ENCODE results near the gene COX5B.

COX5B gene

DNA sequence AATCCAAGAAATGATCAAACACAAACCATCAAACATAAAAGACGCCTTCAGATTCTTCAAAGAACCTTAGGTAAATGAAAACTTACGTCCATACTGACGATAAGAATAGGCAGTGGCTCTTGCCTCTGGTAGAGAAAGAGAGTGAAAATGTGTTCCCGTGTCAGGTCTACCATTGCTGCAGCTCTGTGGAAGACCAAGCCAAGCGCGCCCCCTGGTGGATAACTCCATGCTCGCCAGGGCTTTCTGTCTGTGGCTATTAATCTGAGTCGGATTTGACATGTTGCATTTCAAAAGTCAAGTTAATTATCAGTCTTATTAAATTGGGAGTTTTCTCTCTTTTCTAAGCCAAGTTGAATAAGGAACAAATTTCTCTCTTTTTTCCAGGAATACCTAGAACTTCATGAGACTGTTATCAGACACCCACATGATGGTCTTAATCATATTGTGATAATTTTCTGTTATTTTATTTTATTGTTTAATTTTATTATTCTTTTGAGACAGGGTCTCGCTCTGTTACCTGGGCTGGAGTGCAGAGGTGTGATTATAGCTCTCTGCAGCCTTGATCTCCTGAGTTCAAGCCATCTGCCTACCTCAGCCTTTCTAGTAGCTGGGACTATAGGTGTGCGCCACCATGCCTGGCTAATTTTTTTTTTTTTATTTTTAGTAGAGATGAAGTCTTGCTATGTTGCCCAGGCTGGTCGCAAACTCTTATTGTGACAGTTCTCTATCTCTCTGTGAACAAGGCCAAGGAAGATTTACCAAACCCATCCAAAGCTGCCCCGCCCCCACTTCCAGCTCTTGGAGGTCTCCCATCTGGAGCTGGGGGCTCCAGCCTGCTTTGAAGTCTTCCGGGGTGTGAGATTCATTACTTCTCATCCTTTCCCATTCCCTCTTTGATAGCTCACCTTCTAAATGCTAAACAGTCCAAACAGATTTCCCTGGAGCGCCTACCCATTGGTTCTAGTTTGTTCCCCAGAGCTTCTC is 51.7 kb downstream of the COX5B start:
- no peak overlapping the region for H3K4me3 ChIP-seq (ENCODE audit: low read depth, low read length)
- H3K27me3 ChIP-seq (ENCODE audit: insufficient read depth, low read depth, severe bottlenecking): no peaks in the 10 kb centered on the region
- DNase-seq: peak; percentile 87
- TF ChIP-seq, protein P1, sequence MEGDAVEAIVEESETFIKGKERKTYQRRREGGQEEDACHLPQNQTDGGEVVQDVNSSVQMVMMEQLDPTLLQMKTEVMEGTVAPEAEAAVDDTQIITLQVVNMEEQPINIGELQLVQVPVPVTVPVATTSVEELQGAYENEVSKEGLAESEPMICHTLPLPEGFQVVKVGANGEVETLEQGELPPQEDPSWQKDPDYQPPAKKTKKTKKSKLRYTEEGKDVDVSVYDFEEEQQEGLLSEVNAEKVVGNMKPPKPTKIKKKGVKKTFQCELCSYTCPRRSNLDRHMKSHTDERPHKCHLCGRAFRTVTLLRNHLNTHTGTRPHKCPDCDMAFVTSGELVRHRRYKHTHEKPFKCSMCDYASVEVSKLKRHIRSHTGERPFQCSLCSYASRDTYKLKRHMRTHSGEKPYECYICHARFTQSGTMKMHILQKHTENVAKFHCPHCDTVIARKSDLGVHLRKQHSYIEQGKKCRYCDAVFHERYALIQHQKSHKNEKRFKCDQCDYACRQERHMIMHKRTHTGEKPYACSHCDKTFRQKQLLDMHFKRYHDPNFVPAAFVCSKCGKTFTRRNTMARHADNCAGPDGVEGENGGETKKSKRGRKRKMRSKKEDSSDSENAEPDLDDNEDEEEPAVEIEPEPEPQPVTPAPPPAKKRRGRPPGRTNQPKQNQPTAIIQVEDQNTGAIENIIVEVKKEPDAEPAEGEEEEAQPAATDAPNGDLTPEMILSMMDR (IDR thresholded peaks at IDR 0.05; ENCODE audit: low read depth, low read length): peak; percentile 79
- no peaks in the 10 kb centered on the region for H3K36me3 ChIP-seq
- H3K9me3 ChIP-seq (ENCODE audit: severe bottlenecking): no peaks in the 10 kb centered on the region
- no peak overlapping the region for H3K27ac ChIP-seq
